OCI-LY3 (cell line): ENCODE measurements around the gene POLD4.

ENCODE experiments used
- H2AFZ ChIP-seq: fragments of 200-600, 300-600 bp; shearing (Covaris generic); 2 replicates; pipeline ENCODE4 v1.6.0; 2014; ENCODE audit warnings: antibody characterized with exemption, low read depth, low read length
- H3K27ac ChIP-seq: fragments of 200-600, 300-600 bp; sonication (generic); 2 replicates; pipeline ENCODE4 v1.5.1; 2014; ENCODE audit warnings: mild to moderate bottlenecking, low read length, moderate library complexity, mixed read lengths
- H3K27me3 ChIP-seq: fragments of 200-600, 300-600 bp; sonication (generic); 2 replicates; pipeline ENCODE4 v1.6.1; 2014; ENCODE audit warnings: low read depth, low read length, mixed read lengths
- H3K36me3 ChIP-seq: fragments of 200-600, 300-600 bp; sonication (generic); replicated peaks from 2 replicates; pipeline ENCODE3; 2014; ENCODE audit warnings: low read depth, low read length, mixed read lengths
- H3K4me1 ChIP-seq: fragments of 300-600, 200-600 bp; sonication (generic); 2 replicates; pipeline ENCODE4 v1.6.1; 2014; ENCODE audit warnings: low read length, mixed read lengths
- H3K4me2 ChIP-seq: fragments of 200-600, 300-600 bp; sonication (generic); 2 replicates; pipeline ENCODE4 v1.6.1; 2014; ENCODE audit warnings: low read length, mixed read lengths
- H3K4me3 ChIP-seq: fragments of 300-600, 200-600 bp; sonication (generic); 2 replicates; pipeline ENCODE4 v1.5.1; 2014; ENCODE audit warnings: antibody characterized with exemption, mild to moderate bottlenecking, low read length, moderate library complexity
- H3K79me2 ChIP-seq: fragments of 300-600, 200-600 bp; shearing (Covaris generic); 2 replicates; pipeline ENCODE4 v1.6.1; 2014; ENCODE audit warnings: mild to moderate bottlenecking, low read length, mixed read lengths
- H3K9ac ChIP-seq: fragments of 300-600, 200-600 bp; shearing (Covaris generic); 2 replicates; pipeline ENCODE4 v1.6.0; 2014; ENCODE audit warnings: mild to moderate bottlenecking, low read length, moderate library complexity
- H3K9me3 ChIP-seq: fragments of 200-600, 300-600 bp; shearing (Covaris generic); 2 replicates; pipeline ENCODE4 v1.6.1; 2014; ENCODE audit warnings: low read length, mixed read lengths; ENCODE audit not compliant: insufficient read depth
- H4K20me1 ChIP-seq: fragments of 200-600, 300-600 bp; sonication (generic); 2 replicates; pipeline ENCODE4 v1.6.1; 2016; ENCODE audit warnings: low read length, mixed read lengths; ENCODE audit not compliant: insufficient read depth
- EZH2phosphoT487 ChIP-seq: fragments of 200-600 bp; shearing (Covaris generic); IDR thresholded peaks from 2 replicates; pipeline ENCODE4 v1.6.1; 2018; ENCODE audit warnings: antibody characterized with exemption, mixed run types, low read depth
- TF ChIP-seq, protein P1 (sequence below): fragments of 200-600, 300-600 bp; sonication (generic); IDR thresholded peaks from 2 replicates; pipeline ENCODE4 v1.5.1; 2014; ENCODE audit warnings: antibody characterized with exemption, low read length, low read depth

The POLD4 gene

DNA sequence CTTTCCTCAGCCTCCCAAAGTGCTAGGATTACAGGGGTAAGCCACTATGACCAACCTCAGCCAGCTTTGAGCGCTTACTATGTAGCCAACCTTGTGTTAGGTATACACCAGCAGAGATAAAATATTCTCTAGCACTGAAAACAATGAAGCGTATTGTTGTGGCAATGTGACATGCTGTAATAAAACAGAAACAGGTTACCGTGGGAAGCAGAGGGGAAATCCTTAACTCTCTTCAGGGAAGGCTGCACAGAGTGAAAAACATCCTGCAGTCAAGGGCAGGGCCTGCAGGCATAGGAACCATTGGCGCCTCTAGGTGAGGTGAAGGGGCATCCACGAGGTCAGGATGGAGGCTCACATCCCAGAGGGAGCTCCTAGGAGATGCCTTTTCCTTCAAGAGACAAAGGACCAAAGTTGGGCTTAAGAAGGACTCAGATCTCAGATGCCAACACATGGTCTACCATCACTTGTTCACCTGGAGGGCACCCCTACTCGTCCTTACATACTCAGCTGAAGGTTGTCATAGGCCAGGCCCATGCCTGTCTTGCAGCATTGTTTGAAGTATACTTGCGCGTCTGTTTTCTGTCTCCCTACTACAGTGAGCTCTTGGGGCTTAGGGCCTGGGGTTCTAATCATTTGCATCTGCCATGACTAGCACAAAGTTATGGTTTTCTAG is 8.0 kb downstream of the POLD4 start:
- Histone ChIP-seq H3K9ac (no peak overlapping the region), H3K4me2 (no peak overlapping the region; the same call in 1 of the 2 replicates), H3K79me2 (no peaks in the 10 kb centered on the region), H3K36me3 (no peaks in the 10 kb centered on the region), H4K20me1 (no peaks in the 10 kb centered on the region), H3K27ac (no peak overlapping the region; the same call in 1 of the 2 replicates), H2AFZ (no peak overlapping the region), H3K9me3 (no peaks in the 10 kb centered on the region), H3K27me3 (no peaks in the 10 kb centered on the region), H3K4me3 (no peak overlapping the region), H3K4me1 (peaks cover 63% of the 10 kb centered on the region)
- TF ChIP-seq EZH2phosphoT487, result no peak
- TF ChIP-seq, protein P1, sequence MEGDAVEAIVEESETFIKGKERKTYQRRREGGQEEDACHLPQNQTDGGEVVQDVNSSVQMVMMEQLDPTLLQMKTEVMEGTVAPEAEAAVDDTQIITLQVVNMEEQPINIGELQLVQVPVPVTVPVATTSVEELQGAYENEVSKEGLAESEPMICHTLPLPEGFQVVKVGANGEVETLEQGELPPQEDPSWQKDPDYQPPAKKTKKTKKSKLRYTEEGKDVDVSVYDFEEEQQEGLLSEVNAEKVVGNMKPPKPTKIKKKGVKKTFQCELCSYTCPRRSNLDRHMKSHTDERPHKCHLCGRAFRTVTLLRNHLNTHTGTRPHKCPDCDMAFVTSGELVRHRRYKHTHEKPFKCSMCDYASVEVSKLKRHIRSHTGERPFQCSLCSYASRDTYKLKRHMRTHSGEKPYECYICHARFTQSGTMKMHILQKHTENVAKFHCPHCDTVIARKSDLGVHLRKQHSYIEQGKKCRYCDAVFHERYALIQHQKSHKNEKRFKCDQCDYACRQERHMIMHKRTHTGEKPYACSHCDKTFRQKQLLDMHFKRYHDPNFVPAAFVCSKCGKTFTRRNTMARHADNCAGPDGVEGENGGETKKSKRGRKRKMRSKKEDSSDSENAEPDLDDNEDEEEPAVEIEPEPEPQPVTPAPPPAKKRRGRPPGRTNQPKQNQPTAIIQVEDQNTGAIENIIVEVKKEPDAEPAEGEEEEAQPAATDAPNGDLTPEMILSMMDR, result no peak

- peak overlapping the region; percentile 5; the same call in 1 of the 2 replicates for H3K27ac ChIP-seq
- TF ChIP-seq EZH2phosphoT487, result no peak
- TF ChIP-seq, protein P1, result no peak
- no peaks in the 10 kb centered on the region for H3K36me3 ChIP-seq
- H3K4me2 ChIP-seq, result no peak overlapping the region
- H3K9ac ChIP-seq, result no peak overlapping the region
- peaks cover 52% of the 10 kb centered on the region for H3K4me1 ChIP-seq
- no peaks in the 10 kb centered on the region for H3K79me2 ChIP-seq
- H4K20me1 ChIP-seq, result no peaks in the 10 kb centered on the region
- H3K27me3 ChIP-seq, result no peaks in the 10 kb centered on the region
- H3K9me3 ChIP-seq, result no peaks in the 10 kb centered on the region
- H3K4me3 ChIP-seq, result no peak overlapping the region
- H2AFZ ChIP-seq, result no peak overlapping the region
Observed at GRCh38 chr11:67344264-67344663, 9.1 kb downstream of the POLD4 start.

DNA sequence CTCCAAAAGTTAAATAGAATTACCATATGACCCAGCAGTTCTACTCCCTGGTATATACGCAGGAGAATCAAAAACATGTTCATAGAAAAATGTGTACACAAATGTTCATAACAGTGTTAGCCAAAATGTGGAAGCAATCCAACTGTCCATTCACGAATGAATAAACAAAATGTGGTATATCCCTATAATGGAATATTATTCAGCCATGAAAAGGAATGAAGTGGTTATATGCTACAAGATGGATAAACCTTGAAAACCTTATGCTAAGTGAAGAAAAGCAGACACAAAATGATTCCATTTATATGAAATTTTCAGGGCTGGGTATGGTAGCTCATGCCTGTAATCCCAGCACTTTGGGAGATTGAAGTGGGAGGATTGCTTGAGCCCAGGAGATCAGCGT is 16.1 kb downstream of the POLD4 start:
- H4K20me1 ChIP-seq, result no peaks in the 10 kb centered on the region
- H3K4me1 ChIP-seq, result 0 out of 2 replicates have a peak, but pooled peaks cover 4% of the 10 kb centered on the region
- H3K9me3 ChIP-seq, result no peaks in the 10 kb centered on the region
- no peak overlapping the region for H3K4me3 ChIP-seq
- no peak overlapping the region for H3K9ac ChIP-seq
- no peaks in the 10 kb centered on the region for H3K79me2 ChIP-seq
- no peak overlapping the region for H2AFZ ChIP-seq
- no peaks in the 10 kb centered on the region for H3K27me3 ChIP-seq
- TF ChIP-seq EZH2phosphoT487, result no peak
- TF ChIP-seq, protein P1, result no peak
- no peak overlapping the region for H3K4me2 ChIP-seq
- H3K27ac ChIP-seq, result no peak overlapping the region
- H3K36me3 ChIP-seq, result no peaks in the 10 kb centered on the region

DNA sequence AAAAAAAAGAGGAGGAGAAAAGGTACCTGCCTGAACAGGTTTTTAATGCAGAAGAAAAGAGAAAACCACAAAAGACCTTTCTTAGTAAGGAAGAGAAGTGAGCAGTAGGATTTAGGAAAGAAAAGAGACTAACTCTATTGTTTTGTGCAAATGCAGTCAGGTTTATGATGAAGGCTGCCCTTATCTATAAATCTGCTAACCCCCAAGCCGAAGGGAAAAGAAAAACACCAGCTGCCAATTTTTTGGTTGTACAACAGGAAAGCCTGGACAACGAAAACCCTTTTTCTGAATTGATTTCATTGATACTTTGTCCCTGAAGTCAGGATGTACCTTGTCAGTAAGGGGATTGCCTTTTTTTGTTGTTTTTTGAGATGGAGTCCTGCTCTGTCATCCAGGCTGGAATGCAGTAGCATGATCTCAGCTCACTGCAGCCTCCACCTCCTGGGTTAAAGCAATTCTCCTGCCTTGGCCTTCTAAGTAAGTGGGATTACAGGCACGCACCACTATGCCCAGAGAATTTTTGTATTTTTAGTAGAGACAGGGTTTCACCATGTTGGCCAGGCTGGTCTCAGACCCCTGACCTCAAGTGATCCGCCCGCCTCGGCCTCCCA is 21.2 kb downstream of the POLD4 start:
- Histone ChIP-seq H3K9me3 (no peaks in the 10 kb centered on the region), H3K9ac (no peak overlapping the region), H3K4me2 (no peak overlapping the region), H2AFZ (no peak overlapping the region), H4K20me1 (no peaks in the 10 kb centered on the region), H3K27me3 (no peaks in the 10 kb centered on the region), H3K4me3 (no peak overlapping the region), H3K27ac (no peak overlapping the region), H3K36me3 (no peaks in the 10 kb centered on the region), H3K4me1 (0 out of 2 replicates have a peak, but pooled peaks cover 4% of the 10 kb centered on the region), H3K79me2 (no peaks in the 10 kb centered on the region)
- TF ChIP-seq, protein P1, result no peak
- no peak for TF ChIP-seq EZH2phosphoT487
